ENCODE measurements around the gene GPRASP3.
"Not testable (repeated sequence)": the region's sequence is repeated elsewhere in the genome, so short reads cannot be mapped to it uniquely, and the experiment has no call there.

The GPRASP3 gene

GRCh38 chrX:102720237-102721168 is at the start of gene GPRASP3:
GPRASP3 (plus strand) TSS chrX:102720743; CDS start chrX:102748996, 28,253 bp downstream.
- DNase-seq (ENCODE audit: low read depth): peak; percentile 64

GRCh38 chrX:102672856-102673255 is 47.7 kb upstream of the GPRASP3 start:
- DNase-seq (ENCODE audit: low read depth): no peak

- not testable (repeated sequence) for DNase-seq (ENCODE audit: low read depth)
Observed at GRCh38 chrX:102677479-102677878, 43.1 kb upstream of the GPRASP3 start.

GRCh38 chrX:102684772-102685520 is 35.6 kb upstream of the GPRASP3 start:
- no peak for DNase-seq (ENCODE audit: low read depth)

- no peak for DNase-seq (ENCODE audit: low read depth)
Observed at GRCh38 chrX:102694749-102695148, 25.8 kb upstream of the GPRASP3 start.

GRCh38 chrX:102696306-102696705 is 24.2 kb upstream of the GPRASP3 start:
- DNase-seq (ENCODE audit: low read depth): no peak

- no peak for DNase-seq (ENCODE audit: low read depth)
Observed at GRCh38 chrX:102697494-102697893, 23.0 kb upstream of the GPRASP3 start.

- no peak for DNase-seq (ENCODE audit: low read depth)
Observed at GRCh38 chrX:102708900-102709299, 11.6 kb upstream of the GPRASP3 start.

- DNase-seq (ENCODE audit: low read depth): no peak
Observed at GRCh38 chrX:102711872-102712215, 8.7 kb upstream of the GPRASP3 start.

GRCh38 chrX:102712216-102712966 is 8.2 kb upstream of the GPRASP3 start, which contains the start of gene GPRASP2:
GPRASP2 (plus strand) TSS chrX:102712448; CDS start chrX:102714870, 2,422 bp downstream.
- DNase-seq (ENCODE audit: low read depth): no peak

GRCh38 chrX:102712981-102713625 is 7.4 kb upstream of the GPRASP3 start:
- no peak for DNase-seq (ENCODE audit: low read depth)

- DNase-seq (ENCODE audit: low read depth): no peak
Observed at GRCh38 chrX:102714994-102715393, 5.5 kb upstream of the GPRASP3 start.

- no peak for DNase-seq (ENCODE audit: low read depth)
Observed at GRCh38 chrX:102715967-102716366, 4.6 kb upstream of the GPRASP3 start.

GRCh38 chrX:102721169-102721506 is 595 bp downstream of the GPRASP3 start:
- not testable (repeated sequence) for DNase-seq (ENCODE audit: low read depth)

- DNase-seq (ENCODE audit: low read depth): no peak
Observed at GRCh38 chrX:102723456-102723855, 2.9 kb downstream of the GPRASP3 start.

GRCh38 chrX:102727761-102728160 is 7.2 kb downstream of the GPRASP3 start:
- DNase-seq (ENCODE audit: low read depth): no peak

- DNase-seq (ENCODE audit: low read depth): no peak
Observed at GRCh38 chrX:102728646-102729045, 8.1 kb downstream of the GPRASP3 start.

GRCh38 chrX:102739657-102740056 is 19.1 kb downstream of the GPRASP3 start:
- DNase-seq (ENCODE audit: low read depth): no peak

- no peak for DNase-seq (ENCODE audit: low read depth)
Observed at GRCh38 chrX:102744307-102744706, 23.8 kb downstream of the GPRASP3 start.

- DNase-seq (ENCODE audit: low read depth): no peak
Observed at GRCh38 chrX:102745513-102745856, 24.9 kb downstream of the GPRASP3 start.

GRCh38 chrX:102745857-102746584 is 25.5 kb downstream of the GPRASP3 start:
- no peak for DNase-seq (ENCODE audit: low read depth)
